ENCODE results near the gene SCAMP4. TPM values are rescaled to one million over a fixed set of nuclear protein-coding genes. Genes with fewer than 3 reads are reported as not detected.
A peak's percentile ranks its signal among the peaks of the same experiment; 100 is the strongest.

SCAMP4 gene
- 10 to 100 TPM; 41.9 to 92.4 (median 63.9) TPM for polyA plus RNA-seq (ENCODE audit: insufficient read depth in 1 of 5, insufficient read length in 5 of 5, low replicate concordance in 1 of 5)
- long read RNA-seq, donor 1, transcript SCAMP4-201 (7 exons, 2,684 nt) = major isoform, 25 of 48 reads
- long read RNA-seq, donor 1, transcript SCAMP4-207 (2 exons, 2,973 nt) = minor isoform, 13 of 48 reads
- long read RNA-seq, donor 1, partial matches to known transcripts = 8 of 48 reads
- long read RNA-seq, donor 1, other reads (novel, unspliced or antisense) = 0 of 48 reads
- long read RNA-seq, donor 2, transcript SCAMP4-201 (7 exons, 2,684 nt) = major isoform, 9 of 32 reads
- long read RNA-seq, donor 2, partial matches to known transcripts = 19 of 32 reads
- long read RNA-seq, donor 2, other reads (novel, unspliced or antisense) = 0 of 32 reads
- long read RNA-seq, donor 3, transcript SCAMP4-201 (7 exons, 2,684 nt) = major isoform, 9 of 12 reads
- long read RNA-seq, donor 3, partial matches to known transcripts = 0 of 12 reads
- long read RNA-seq, donor 3, other reads (novel, unspliced or antisense) = 0 of 12 reads
- long read RNA-seq, donor 4, transcript SCAMP4-207 (2 exons, 2,973 nt) = major isoform, 8 of 14 reads
- long read RNA-seq, donor 4, transcript SCAMP4-201 (7 exons, 2,684 nt) = minor isoform, 5 of 14 reads
- long read RNA-seq, donor 4, partial matches to known transcripts = 0 of 14 reads
- long read RNA-seq, donor 4, other reads (novel, unspliced or antisense) = 0 of 14 reads
- long read RNA-seq, donor 5, transcript SCAMP4-201 (7 exons, 2,684 nt) = major isoform, 12 of 22 reads
- long read RNA-seq, donor 5, transcript SCAMP4-207 (2 exons, 2,973 nt) = minor isoform, 6 of 22 reads
- long read RNA-seq, donor 5, partial matches to known transcripts = 0 of 22 reads
- long read RNA-seq, donor 5, other reads (novel, unspliced or antisense) = 0 of 22 reads
- long read RNA-seq, donor 6, transcript SCAMP4-207 (2 exons, 2,973 nt) = minor isoform, 10 of 25 reads
- long read RNA-seq, donor 6, transcript SCAMP4-201 (7 exons, 2,684 nt) = major isoform, 11 of 25 reads
- long read RNA-seq, donor 6, partial matches to known transcripts = 0 of 25 reads
- long read RNA-seq, donor 6, other reads (novel, unspliced or antisense) = 0 of 25 reads
- long read RNA-seq, donor 7, transcript SCAMP4-207 (2 exons, 2,973 nt) = minor isoform, 9 of 29 reads
- long read RNA-seq, donor 7, transcript SCAMP4-201 (7 exons, 2,684 nt) = major isoform, 17 of 29 reads
- long read RNA-seq, donor 7, partial matches to known transcripts = 0 of 29 reads
- long read RNA-seq, donor 7, other reads (novel, unspliced or antisense) = 0 of 29 reads
- long read RNA-seq, donor 8, partial matches to known transcripts = 15 of 22 reads
- long read RNA-seq, donor 8, other reads (novel, unspliced or antisense) = 0 of 22 reads

DNA sequence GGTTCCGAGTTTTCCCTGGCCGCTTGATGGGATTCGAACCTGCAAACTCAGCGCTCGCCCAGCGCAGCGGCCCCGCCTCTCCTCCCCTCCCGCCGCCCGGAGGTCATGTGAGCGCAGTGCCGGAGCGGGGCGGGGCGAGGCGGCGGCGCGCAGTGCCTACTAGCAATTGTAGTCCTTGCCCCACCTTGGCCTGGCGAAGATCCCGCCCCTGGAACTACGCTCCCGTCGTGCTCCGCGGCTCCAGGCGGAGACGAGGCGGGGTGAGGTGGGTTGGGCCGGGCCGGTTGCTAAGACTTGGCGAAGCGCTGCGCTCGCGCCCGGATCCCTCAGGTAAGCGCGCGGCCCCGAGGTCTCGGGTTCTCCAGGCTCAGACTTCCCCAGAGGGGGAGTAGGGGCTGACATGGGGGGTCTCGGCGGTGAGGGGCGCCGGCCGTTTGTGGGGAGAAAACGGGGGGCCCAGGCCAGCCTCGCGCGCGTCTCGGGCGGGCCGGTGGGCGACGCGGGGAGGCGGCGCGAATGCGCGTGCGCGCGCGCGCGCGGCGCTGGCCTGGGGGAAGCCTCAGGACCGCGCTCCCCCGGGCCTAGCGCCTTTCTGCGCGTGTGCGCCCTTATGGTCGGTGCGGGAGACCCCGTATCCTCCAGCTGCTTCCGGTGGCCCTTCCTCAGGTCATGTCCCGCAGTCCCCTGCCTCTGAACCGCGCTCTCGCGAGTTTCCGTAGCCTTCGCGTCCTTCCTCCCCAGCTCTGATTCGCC lies at the start of gene SCAMP4, which contains the start of gene ADAT3:
SCAMP4 (plus strand) TSS at position 290 of the 753 bp plus-strand sequence. CDS start 9,621 bp downstream, outside the sequence.
ADAT3 (plus strand) TSS at position 290 of the 753 bp plus-strand sequence. CDS start 6,649 bp downstream, outside the sequence.
- peak; percentile 98 to 99 for DNase-seq

GRCh38 chr19:1855828-1856255 lies 49.4 kb upstream of the SCAMP4 start:
- DNase-seq = no peak

GRCh38 chr19:1856345-1856697 lies 48.9 kb upstream of the SCAMP4 start:
- no peak for DNase-seq

- peak in 1 of 2 donors; percentile 72 for DNase-seq
Measured at GRCh38 chr19:1856698-1857603, 48.2 kb upstream of the SCAMP4 start.

DNA sequence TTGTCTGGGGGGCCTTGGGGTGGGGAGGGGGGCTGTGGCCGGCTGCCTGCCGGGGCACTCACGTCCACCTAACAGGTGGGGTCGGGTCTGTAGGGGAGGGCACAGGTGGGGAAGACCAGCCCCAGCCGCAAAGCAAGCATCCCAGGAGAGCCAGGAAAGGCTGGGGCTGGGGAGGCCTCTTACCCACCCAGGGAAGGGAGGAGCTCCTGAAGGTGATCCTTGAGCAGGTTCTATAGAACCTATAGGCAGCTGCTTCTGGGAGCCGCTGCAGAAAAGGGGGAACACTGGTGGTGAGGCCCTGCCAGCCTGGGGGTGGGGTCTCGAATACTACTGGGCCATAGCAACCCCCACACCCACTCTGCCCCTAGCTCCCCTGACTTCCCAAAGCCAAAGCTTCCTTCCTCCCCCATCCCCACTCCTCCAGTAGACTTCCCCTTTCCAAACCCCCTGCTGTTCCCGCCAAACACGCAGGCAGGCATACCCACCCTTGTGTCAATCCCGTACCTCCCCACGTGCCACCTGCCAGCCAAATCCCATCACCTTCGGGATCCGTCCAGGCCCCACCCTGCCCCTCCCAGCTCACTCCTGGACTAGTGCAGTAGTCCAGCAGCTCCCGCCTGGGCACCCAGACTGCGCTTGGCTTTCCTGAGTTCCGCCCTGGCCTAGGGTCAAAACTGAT lies 47.4 kb upstream of the SCAMP4 start:
- DNase-seq = no peak

- no peak for DNase-seq
Measured at GRCh38 chr19:1858412-1859081, 46.7 kb upstream of the SCAMP4 start.

GRCh38 chr19:1859331-1859781 lies 45.8 kb upstream of the SCAMP4 start:
- no peak for DNase-seq

GRCh38 chr19:1860042-1860775 lies 45.0 kb upstream of the SCAMP4 start:
- peak; percentile 81 to 83 for DNase-seq

GRCh38 chr19:1860821-1861598 lies 44.2 kb upstream of the SCAMP4 start:
- DNase-seq = no peak

- DNase-seq = no peak
Measured at GRCh38 chr19:1861599-1862031, 43.6 kb upstream of the SCAMP4 start.

DNA sequence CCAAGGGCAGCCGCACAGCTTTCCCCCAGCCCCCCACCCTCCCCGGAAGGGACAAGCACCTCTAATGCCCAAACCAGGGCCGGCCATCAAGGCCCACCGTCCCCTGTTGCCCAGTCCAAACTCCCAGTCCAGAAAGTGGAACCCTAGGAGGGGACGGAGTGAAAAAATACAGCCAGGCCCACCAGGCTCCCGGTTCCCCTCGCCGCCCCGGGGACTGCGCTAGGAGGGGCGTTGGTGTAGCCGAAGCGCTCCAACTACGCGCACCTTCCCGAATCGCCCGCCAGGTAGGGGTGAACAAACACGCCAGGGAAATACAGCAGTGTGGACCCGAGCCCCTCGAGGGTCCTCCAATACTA lies 43.2 kb upstream of the SCAMP4 start:
- no peak for DNase-seq

GRCh38 chr19:1862424-1863327 lies 42.5 kb upstream of the SCAMP4 start:
- no peak for DNase-seq

- no peak for DNase-seq
Measured at GRCh38 chr19:1863328-1863637, 41.9 kb upstream of the SCAMP4 start, which contains the start of gene KLF16. TSS of gene KLF16 (minus strand) at chr19:1863579. CDS start at chr19:1863497, 82 bp downstream.

DNA sequence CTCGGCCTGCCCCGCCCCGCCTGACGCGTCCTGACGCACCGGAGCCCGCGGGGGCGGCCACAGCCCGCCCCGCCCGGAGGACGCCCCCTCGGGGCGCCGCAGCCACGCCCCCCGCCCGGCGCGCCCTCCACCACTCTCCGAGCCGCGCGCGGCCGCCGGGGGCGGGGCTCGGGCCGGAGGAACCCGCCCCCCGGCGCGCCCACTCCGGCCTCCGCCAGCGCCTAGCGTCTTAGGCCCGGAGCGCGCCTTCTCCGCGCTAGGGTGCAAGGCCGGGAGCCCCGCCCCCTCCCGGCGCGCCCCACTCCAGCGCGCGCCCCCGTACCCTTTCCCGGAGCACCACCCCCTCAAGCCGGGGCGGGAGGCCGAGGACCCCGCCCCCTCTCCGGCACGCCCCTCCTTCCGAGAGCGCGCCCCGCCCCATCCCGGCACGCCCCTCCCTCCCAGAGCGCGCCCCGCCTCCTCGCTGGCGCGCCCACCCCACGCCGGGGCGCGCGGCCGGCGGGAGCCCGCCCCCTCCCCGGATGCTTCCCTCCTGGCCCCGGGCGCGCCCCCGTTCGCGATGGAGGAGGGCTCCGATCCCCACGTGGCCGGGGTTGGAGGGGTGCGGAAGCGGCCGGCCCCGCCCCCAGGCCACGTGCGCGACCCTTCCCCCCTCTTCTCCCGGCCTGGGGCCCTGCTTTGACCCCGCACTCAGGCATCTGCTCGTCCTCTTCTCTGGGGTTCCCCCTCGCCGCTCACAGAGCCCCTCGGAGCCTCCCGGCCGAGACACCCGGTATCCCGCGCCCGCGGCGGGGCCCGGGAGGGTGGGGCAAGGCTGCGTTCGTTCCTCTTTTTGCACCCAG lies 41.3 kb upstream of the SCAMP4 start:
- peak; percentile 91 to 95 for DNase-seq

Data from right lung (tissue), 10 donors.